GM03348 (cell line): Measurements from ENCODE around the gene ATP7B.
"Not testable (repeated sequence)": the region's sequence is repeated elsewhere in the genome, so short reads cannot be mapped to it uniquely, and the experiment has no call there.

ENCODE experiments used
- DNase-seq: peaks from one replicate; pipeline ENCODE4 v3.0.0; 2012; ENCODE audit warnings: low spot score

ATP7B gene

DNA sequence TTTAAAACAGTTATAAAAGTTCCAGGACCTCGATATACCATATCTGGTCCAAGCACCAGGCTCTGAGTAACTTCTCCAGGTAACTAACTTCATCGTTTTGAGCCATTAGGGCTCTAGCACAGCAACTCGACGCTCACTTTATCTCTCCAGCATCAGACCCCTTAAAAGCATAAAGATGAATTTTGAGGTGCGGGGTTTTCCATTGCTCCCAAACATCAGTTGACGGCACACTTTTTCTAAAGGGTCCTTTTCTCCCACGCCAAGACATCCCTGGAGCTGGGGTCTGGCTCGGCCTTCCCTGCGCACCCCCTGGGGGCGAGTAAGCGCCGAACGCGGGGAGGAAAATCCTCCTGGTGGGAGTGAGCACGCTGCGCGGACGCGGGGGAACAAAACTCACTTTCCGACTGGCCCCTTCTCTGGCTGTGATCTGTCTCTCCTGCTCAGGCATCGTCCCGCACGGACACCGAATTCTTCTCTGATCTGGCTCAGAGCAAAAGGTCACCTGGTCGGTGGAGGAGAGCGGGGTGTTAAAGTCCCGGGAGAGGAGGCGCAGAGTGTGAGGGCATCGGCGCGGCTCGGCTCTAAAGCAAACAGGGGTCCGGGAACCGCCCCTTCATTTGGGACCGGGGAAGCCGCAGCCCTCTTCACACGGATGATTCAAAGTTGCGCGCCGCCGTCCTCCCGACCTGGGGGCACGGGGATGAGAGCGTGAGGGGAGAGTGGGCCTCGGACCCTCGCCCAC, at the start of gene ATP7B:
TSS of gene ATP7B (minus strand) at position 561 of the 742 bp plus-strand sequence. CDS start at position 448, 113 bp downstream.
- peak; percentile 44 for DNase-seq

DNA sequence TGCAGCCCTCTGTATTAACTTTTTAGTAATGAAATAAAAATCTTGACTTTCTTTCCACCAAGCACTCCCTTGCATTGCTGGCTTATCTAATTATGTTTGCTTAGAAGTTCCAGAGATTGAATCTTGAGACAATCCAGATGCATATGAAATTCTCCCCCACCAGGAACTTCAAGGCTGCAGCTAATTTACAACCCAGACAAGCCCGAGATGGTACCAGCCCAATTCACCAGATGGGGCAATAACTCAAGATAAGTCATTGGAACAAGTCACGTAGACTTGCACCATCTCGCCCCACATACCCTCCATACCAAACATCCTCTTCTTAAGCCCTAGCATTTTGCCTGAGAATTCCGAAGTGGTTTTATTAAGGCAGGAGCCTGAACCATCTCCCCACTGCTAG, 42.2 kb upstream of the ATP7B start:
- DNase-seq, result peak; percentile 13

DNA sequence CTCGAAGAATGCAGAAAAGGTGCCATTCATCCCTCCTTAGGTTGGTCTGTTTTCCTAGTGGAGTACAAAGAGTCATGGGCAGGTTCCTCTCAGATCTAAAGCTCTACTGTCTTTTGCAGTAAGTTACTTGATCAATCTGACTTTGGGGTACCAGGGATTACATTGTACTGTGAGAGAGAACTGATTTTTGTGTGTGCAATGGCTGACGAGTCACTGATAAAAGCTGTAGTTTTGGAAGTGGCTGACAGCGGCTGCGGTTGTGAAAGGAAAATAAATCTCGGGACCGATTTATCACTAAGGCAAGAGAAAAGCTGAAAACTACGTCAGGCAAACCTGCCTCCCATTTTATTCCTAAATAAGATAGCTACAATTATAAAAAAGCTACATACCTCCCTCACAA, 40.1 kb upstream of the ATP7B start:
- DNase-seq, result no peak

DNA sequence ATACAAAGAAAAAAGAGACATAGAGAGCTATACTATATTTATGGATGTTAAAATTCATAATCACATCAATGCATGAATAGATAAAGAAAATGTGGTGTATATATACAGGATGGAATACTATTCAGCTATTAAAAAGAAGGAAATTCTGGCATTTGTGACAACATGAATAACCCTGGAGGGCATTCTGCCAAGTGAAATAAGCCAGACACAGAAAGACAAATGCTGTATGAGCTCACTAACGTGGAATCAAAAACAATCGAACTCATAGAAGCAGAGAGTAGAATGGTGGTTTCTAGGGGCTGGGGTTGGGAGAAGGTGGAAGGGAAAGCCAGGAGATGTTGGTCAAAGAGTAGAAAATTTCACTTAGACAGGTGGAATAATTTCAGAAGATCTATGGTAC, 37.3 kb upstream of the ATP7B start:
- DNase-seq, result no peak

DNA sequence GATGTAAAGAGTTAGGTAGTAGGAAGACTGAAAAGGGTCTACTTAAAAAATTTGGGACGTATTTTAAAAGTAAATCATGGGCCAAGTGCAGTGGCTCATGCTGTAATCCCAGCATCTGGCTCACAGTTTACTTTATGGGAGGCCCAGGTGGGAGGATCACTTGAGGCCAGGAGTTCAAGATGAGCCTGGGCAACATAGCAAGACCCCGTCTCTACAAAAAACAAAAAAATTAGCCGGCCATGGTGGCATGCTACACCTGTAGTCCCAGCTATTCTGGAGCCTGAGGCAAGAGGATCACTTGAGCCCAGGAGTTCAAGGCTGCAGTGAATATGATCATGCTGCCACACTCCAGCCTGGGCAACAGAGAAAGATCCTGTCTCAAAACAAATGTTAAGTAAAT, 36.2 kb upstream of the ATP7B start:
- DNase-seq, result no peak

DNA sequence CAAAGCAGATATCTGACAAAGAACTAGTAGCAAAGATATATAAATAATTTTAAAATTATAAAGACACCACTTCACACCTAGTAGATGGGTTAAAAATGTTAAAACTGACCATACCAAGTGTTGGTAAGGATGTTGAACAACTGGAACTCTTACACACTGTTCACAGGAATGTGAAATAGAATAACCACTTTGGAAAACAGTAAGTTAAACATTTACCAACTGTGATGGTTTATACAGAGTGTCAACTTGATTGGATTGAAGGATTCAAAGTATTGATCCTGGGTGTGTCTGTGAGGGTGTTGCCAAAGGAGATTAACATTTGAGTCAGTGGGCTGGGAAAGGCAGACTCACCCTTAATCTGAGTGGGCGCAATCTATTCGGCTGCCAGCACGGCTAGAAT, 32.4 kb upstream of the ATP7B start:
- no peak for DNase-seq

DNA sequence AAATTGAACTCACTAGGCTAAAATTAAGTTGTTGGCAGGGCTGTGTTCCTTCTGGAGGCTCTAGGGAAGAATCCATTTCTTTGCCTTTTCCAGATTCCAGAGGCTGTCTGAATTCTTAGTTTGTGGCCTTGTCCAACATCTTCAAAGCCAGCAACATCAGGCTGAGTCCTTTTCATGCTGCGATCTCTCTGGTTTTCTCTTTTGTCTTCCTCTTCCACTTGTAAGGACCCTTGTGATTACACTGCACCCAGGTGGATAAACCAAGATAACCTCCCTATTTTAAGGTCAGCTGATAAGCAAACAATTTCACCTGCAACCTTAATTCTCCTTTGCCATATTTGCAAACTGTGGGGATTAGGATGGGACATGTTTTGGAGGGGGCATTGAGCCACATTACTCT, 24.8 kb upstream of the ATP7B start:
- no peak for DNase-seq

DNA sequence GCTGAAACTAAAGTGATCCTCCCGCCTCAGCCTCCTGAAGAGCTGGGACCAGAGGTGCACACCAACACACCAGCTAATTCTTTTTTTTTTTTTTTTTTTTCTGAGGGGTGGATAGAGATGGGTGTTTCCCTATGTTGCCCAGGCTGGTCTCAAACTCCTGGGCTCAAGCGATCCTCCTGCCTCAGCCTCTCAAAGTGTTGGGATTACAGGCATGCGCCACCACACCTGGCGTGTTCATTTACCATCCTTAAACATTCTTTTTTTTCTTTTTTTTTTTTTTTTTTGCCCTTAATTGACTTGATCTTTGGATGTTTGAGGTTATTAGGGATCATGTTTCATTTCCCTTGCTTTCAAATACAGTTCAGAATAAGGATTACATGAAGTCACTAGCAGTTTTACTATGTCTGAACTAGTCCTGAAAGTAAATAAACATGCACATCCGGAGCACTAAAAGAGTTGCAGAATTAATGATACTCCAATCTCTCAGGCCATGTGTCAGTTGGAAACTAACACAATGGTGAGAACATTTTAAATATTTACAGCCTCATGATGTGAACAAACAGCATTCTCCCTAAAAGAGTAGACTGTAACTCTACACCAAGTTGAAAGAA, 23.5 kb upstream of the ATP7B start:
- no peak for DNase-seq

DNA sequence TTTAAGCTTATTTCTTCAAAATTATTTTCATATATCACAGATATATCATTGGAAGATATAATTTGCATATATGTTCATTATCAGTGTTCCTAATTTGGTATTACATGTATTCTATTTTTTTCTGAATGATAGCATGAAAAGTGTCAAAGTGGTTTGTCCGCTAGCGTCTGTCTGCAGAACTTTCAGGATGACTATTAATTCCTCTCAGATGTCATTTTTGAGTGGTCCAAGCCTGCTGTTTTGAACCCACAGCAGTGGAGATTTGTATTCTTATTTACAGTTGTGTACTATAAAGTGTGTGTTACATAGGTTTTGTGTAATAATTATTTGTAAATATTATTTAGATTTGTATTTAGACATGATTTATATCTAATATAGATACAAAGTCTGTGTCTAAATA, 21.8 kb upstream of the ATP7B start:
- no peak for DNase-seq

DNA sequence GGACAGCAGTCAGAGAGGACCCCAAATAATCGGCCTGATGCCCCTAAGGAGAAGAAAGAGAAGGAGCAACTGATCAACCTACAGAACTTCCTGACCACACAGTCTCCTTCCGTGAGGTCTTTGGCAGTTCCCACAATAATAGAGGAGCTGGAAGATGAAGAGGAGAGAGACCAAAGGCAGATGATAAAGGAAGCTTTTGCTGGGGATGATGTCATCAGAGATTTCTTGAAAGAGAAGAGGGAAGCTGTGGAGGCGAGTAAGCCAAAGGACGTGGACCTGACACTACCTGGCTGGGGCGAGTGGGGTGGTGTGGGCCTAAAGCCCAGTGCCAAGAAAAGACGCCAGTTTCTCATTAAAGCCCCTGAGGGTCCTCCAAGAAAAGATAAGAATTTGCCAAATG, 19.2 kb upstream of the ATP7B start:
- not testable (repeated sequence) for DNase-seq

DNA sequence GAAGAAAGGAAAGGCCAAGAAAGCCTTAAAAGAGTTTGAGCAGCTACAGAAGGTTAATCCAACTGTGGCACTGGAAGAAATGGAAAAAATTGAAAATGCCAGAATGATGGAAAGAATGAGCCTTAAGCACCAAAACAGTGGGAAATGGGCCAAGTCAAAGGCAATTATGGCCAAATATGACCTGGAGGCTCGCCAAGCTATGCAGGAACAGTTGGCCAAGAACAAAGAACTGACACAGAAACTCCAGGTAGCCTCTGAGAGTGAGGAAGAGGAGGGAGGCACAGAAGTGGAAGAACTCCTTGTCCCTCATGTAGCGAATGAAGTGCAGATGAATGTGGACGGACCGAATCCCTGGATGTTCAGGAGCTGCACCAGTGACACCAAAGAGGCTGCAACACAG, 18.3 kb upstream of the ATP7B start:
- no peak for DNase-seq

DNA sequence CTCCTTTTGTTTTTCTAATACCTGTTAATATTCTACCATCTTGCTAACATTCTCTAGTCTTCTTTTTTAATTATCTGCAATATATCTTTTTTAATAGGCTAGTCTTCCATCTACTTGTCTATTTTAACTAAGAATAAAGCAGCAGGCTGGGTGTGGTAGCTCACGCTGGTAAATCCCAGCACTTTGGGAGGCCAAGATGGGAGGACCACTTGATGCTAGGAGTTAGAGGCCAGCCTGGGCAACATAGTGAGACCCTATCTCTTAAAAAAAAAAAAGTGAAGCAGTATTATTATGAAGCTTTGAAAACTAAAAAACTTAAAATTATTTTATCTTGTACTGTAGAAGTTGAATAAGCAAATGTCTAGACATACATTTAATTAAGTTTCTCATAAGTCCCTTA, 16.6 kb upstream of the ATP7B start:
- no peak for DNase-seq

DNA sequence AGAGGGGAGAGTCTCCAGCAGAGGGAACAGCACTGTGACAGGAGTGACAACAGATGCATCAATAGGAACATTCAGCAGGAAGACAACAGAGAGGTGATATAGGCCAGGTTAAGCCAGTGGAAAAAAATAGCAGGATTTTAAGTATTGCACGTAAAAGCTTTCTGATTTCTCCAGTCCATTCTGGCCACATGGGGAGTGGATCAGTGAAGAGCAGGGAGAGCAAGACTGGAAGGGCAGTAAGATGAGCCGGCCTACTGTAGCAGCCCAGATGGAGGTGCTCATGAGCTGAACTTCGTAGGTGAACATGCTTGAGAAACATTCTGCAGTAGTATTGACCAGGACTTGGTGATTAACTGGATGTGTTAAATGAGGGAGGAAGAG, 15.0 kb upstream of the ATP7B start:
- no peak for DNase-seq

DNA sequence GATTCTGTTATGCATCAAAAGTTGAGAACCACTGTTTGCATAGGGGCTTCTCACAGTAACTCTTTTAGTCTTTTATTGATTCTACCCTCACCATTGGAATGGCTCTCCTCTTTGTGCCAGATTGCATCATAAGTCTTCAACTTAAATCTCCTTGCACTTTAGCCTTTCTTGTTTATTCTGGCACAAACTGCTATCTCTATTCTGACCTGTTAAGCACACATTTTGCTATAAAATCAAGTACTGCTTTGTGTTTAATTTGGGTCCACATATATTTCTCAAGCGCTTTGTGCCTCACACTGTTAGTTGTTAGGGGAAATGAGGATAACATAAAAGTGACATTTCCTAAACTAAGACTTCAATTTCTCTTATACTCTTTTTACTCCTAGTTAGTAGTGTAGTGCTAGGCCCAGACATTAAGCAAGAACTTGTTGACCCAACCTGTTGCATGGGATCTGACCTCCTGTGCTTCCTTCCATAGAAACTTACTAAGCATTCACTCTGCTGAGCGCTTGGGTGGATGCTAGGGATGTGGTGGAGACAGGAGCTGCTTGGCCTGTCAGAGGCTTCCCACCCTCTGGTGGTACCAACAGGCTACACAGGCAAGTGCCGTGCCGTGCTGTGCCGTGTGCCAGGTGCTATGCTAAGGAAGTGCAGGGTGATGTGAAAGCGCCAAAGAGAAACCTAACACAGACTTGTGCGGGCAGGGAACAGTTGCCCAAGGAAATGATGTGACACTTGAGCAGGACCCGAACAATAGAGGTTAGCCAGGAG, 14.4 kb upstream of the ATP7B start:
- DNase-seq, result no peak

DNA sequence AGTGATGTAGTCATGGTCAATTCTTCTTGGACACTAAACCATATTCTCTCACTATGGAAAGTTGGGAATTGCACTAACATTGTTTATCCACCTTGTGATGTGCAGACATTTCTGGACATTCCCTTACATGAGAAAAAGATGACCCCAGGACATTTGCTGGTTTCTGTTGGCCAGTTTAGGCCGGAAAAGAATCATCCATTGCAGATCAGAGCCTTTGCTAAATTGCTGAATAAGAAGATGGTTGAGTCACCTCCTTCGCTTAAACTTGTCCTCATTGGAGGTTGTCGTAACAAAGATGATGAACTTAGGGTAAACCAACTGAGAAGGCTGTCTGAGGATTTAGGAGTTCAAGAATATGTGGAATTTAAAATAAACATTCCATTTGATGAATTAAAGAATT, 13.2 kb upstream of the ATP7B start, which contains the start of gene UTP14C:
TSS of gene UTP14C (plus strand) at position 211 of the 400 bp plus-strand sequence. CDS start 4,114 bp downstream, outside the sequence.
- no peak for DNase-seq

DNA sequence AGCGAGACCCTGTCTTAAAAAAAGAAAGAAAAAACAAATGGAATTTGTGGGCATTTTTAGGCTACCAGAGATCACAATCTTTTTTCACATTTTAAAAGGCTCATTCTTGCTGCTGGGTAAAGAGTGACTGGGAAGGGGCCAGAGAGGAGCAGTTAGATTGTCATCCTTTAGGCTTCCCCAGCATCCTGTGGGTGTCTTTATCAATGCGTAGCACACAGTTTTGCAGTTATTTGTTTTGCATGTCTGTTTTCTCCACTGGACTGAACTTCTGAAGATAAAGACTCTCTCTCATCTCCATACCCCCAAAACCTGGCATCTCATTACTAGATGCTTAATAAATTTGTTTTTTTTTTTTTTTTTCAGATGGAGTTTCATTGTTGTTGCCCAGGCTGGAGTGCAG, 11.1 kb upstream of the ATP7B start:
- no peak for DNase-seq

DNA sequence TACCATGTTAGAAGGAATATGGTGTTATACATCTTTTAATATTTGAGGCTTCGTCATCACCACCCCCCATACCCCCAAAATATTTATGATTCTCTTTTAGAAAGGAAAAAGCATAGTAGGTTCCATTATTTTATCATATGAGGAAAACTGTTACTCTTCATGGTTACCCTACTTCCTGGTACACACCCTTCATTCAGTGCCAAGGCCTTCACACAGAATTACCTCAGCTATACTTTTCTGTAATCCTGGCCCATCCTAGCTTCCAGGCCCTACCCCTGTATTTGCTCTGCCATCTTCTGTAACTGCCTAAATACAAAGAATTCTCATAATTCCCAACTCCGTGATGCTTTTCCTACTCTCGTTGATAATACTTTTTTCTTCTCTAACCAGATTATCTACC, 8.9 kb upstream of the ATP7B start:
- no peak for DNase-seq

DNA sequence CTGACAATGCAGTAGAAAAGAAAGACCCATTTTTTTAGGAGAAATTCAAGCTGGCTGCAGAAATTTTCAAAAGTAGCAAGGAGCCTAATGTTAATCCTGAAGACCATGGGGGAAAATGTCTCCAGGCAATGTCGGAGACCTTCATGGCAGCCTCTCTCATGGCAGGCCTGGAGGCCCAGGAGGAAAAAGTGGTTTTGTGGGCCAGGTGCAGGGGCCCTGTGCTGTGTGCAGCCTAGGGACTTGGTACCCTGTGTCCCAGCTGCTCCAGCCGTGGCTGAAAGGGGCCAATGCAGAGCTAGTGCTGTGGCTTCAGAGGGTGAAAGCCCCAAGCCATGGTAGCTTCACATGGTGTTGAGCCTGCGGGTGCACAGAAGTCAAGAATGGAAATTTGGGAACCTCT, 5.0 kb upstream of the ATP7B start:
- DNase-seq, result no peak

DNA sequence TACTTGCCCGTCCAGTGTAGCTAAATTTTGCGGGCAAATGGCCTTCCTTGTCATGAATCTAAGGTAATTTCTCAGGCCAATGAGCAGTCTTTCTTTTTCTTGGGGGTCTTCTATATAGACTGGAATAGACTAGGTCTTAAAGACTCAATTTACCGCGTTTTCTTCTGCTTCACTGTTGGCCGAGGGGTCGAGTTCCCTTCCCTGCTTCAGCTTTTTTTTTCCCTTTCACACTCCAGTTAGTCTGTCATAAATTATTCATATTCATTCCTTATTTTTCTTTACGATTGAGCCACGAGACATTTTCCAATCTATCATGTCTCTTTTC, 1.2 kb upstream of the ATP7B start:
- no peak for DNase-seq

DNA sequence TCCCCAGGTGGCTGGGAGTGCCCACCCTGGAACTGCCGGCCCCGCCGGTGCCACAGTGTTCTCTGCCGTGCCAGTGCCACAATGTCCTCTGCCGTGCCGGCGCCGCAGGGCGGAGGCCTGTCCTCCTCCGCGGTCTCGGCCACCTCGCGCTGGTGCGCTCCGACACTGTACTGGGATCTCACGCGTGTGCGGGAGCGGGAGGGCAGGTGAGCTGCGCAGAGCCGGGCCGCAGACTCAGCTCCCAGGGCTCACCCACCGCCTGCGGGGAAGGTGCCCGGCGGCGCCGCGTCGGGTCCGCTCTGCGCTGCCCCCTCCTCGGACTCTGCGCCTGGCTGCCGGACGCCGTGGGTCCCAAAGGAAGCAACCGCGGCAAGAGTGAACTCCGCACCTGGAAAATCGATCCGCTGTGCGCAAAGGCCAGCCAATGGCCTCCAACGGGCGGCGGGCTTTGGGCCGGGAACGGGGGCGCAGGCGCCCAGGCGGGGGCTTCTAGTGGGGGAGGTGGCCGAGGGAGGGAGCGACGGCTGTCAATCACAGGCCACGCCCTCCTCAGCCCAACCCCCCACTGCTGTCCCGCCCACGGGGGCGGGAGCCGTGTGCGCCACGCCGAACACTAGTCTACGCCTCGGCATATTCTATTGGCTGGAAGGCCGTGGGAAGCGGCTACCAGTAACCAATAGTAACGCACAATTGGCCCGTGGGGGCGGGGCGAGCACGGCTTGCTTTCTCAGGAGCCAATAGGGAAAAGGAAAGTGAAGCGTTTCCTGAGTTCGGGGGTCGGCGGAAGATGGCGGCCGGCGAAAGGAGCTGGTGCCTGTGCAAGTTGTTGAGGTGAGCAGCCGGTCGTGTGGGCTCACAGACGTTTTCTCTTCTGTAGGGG, 622 bp upstream of the ATP7B start, which contains the start of gene ALG11:
TSS of gene ALG11 (plus strand) at position 767 of the 880 bp plus-strand sequence. CDS start at position 788, 21 bp downstream.
- peak; percentile 99 for DNase-seq

DNA sequence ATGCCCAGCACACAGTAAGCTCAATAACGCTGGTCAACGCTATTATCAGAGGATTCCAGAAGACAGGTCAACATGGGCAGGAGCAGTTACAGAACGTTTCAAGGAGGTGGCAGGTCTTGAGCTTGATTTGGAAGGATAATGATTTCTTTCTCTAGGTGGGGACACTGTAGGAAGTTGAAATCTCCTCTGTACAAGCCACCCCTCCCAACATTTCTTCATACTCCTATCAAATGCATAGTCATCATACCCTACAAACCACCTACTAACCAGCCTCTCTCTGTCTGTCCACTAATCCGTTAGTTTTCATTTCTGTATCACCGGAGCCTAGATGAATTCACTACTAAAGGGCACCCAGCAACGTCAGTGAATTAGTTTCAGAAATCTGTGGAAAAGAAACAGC, 1.3 kb downstream of the ATP7B start:
- no peak for DNase-seq
